ENCODE data around the gene CENPE. TPM values are rescaled to one million over a fixed set of nuclear protein-coding genes. Genes with fewer than 3 reads are reported as not detected.

CENPE gene
- polyA plus RNA-seq, 3 donors: 0.03 to 0.17 (median 0.07) TPM

GRCh38 chr4:103207673-103208072 lies 9.5 kb upstream of the CENPE start:
- Histone ChIP-seq H3K9me3 (replicated peaks in 1 of 2; ENCODE audit: control insufficient read depth in 1 of 2, insufficient read depth in 1 of 2, low read length in 2 of 2) (no peaks in the 10 kb centered on the region), H3K27me3 (ENCODE audit: control insufficient read depth in 2 of 2, insufficient read depth in 2 of 2, low read length in 2 of 2) (no peaks in the 10 kb centered on the region), H3K4me1 (ENCODE audit: control insufficient read depth in 1 of 2, insufficient read depth in 2 of 2, low read length in 2 of 2) (no peaks in the 10 kb centered on the region), H4K20me1 (ENCODE audit: insufficient read depth, low read length) (no peaks in the 10 kb centered on the region), H3K79me2 (ENCODE audit: insufficient read depth, low read length) (no peaks in the 10 kb centered on the region), H3K4me2 (replicated peaks; ENCODE audit: extremely low read depth, low read length, poor library complexity, severe bottlenecking) (no peak overlapping the region), H3K9ac (ENCODE audit: insufficient read depth, low read length, poor library complexity, severe bottlenecking) (no peak overlapping the region), H2AFZ (ENCODE audit: insufficient read depth, low read depth, low read length, poor library complexity, severe bottlenecking) (no peak overlapping the region), H3K27ac (ENCODE audit: low read depth in 1 of 2, low read length in 2 of 2) (no peak overlapping the region), H3K4me3 (replicated peaks in 1 of 3; ENCODE audit: low read depth in 2 of 3, low read length in 3 of 3) (no peak overlapping the region), H3K36me3 (replicated peaks in 1 of 2; ENCODE audit: control insufficient read depth in 1 of 2, insufficient read depth in 2 of 2, low read length in 2 of 2) (no peaks in the 10 kb centered on the region)
- Mint-ChIP-seq H3K27ac (peak overlapping the region in 1 of 7 donors; percentile 50), H3K4me1 (no peaks in the 10 kb centered on the region), H3K36me3 (no peaks in the 10 kb centered on the region), H3K27me3 (ENCODE audit: low read depth in 3 of 3) (peaks cover 2 to 9% (median 4%) of the 10 kb centered on the region in 3 donors), H3K9me3 (peaks cover 0 to 2% (median 0%) of the 10 kb centered on the region in 7 donors), H3K4me3 (no peak overlapping the region)
- no peak for DNase-seq
- intact Hi-C loops (cut with micrococcal nuclease): no loop called here
- WGBS (ENCODE audit: insufficient coverage): 98% methylated on average over 4 of the region's 5 CpGs
- TF ChIP-seq CTCF (IDR thresholded peaks at IDR 0.05): no peak

- Histone ChIP-seq H3K79me2 (ENCODE audit: insufficient read depth, low read length) (no peaks in the 10 kb centered on the region), H3K4me3 (replicated peaks in 1 of 3; ENCODE audit: low read depth in 2 of 3, low read length in 3 of 3) (no peak overlapping the region), H3K9ac (ENCODE audit: insufficient read depth, low read length, poor library complexity, severe bottlenecking) (no peak overlapping the region), H3K36me3 (replicated peaks in 1 of 2; ENCODE audit: control insufficient read depth in 1 of 2, insufficient read depth in 2 of 2, low read length in 2 of 2) (no peaks in the 10 kb centered on the region), H3K27ac (ENCODE audit: low read depth in 1 of 2, low read length in 2 of 2) (no peak overlapping the region), H2AFZ (ENCODE audit: insufficient read depth, low read depth, low read length, poor library complexity, severe bottlenecking) (no peak overlapping the region), H3K4me1 (ENCODE audit: control insufficient read depth in 1 of 2, insufficient read depth in 2 of 2, low read length in 2 of 2) (no peaks in the 10 kb centered on the region), H3K9me3 (replicated peaks in 1 of 2; ENCODE audit: control insufficient read depth in 1 of 2, insufficient read depth in 1 of 2, low read length in 2 of 2) (no peaks in the 10 kb centered on the region), H3K4me2 (replicated peaks; ENCODE audit: extremely low read depth, low read length, poor library complexity, severe bottlenecking) (no peak overlapping the region), H3K27me3 (ENCODE audit: control insufficient read depth in 2 of 2, insufficient read depth in 2 of 2, low read length in 2 of 2) (no peaks in the 10 kb centered on the region), H4K20me1 (ENCODE audit: insufficient read depth, low read length) (no peaks in the 10 kb centered on the region)
- no peak overlapping the region for H3K4me3 Mint-ChIP-seq
- peaks cover 0 to 5% (median 0%) of the 10 kb centered on the region in 7 donors for H3K9me3 Mint-ChIP-seq
- H3K4me1 Mint-ChIP-seq: no peaks in the 10 kb centered on the region
- no peaks in the 10 kb centered on the region for H3K36me3 Mint-ChIP-seq
- no peak for DNase-seq
- no peak for TF ChIP-seq CTCF (IDR thresholded peaks at IDR 0.05)
- peaks cover 8 to 15% (median 9%) of the 10 kb centered on the region in 3 donors for H3K27me3 Mint-ChIP-seq (ENCODE audit: low read depth in 3 of 3)
- intact Hi-C loops (cut with micrococcal nuclease): no loop called here
- H3K27ac Mint-ChIP-seq: no peak overlapping the region
- WGBS (ENCODE audit: insufficient coverage): no CpG with 5 or more reads among the region's 1 CpG
Measured at GRCh38 chr4:103204111-103204510, 6.0 kb upstream of the CENPE start.
